HFFc6 (cell line): ENCODE results near the gene RALGPS2. TPM values are rescaled to one million over a fixed set of nuclear protein-coding genes. Genes with fewer than 3 reads are reported as not detected.

ENCODE experiments used
- DNase-seq: peaks from one replicate; pipeline ENCODE4 v3.0.0-alpha.2; 2018
- H3K27ac Mint-ChIP-seq: 2 replicates; pipeline ENCODE4 v1.8.0; 2020; ENCODE audit warnings: mild to moderate bottlenecking, mixed read lengths
- H3K27me3 Mint-ChIP-seq: 2 replicates; pipeline ENCODE4 v1.8.0; 2021; ENCODE audit warnings: mild to moderate bottlenecking, moderate library complexity, mixed read lengths; ENCODE audit not compliant: insufficient read depth
- H3K36me3 Mint-ChIP-seq: 2 replicates; pipeline ENCODE4 v1.8.0; 2021; ENCODE audit warnings: low read depth, mixed read lengths
- H3K4me1 Mint-ChIP-seq: 2 replicates; pipeline ENCODE4 v1.8.0; 2020; ENCODE audit warnings: low read depth, mixed read lengths
- H3K4me3 Mint-ChIP-seq: 2 replicates; pipeline ENCODE4 v1.8.0; 2020; ENCODE audit warnings: mild to moderate bottlenecking, moderate library complexity, mixed read lengths
- H3K9me3 Mint-ChIP-seq: 2 replicates; pipeline ENCODE4 v1.8.0; 2020; ENCODE audit warnings: mild to moderate bottlenecking, mixed read lengths
- total RNA-seq, 6 experiments: library from RNA; stranded (reverse); fragmentation: NEBNext Ultra II Directional; extraction: Animal tissue kit (Norgen Biotek cat#: 25700); gene quantifications; 2 replicates in 1 of 6; 3 replicates in 5 of 6; pipeline ENCODE4 v1.2.3, GENCODE V29; 2021
- TF ChIP-seq, protein P1 (sequence below): fragments of 200-600 bp; sonication (generic); IDR thresholded peaks from 2 replicates; pipeline ENCODE4 v1.5.0; 2021; ENCODE audit warnings: antibody characterized with exemption, mild to moderate bottlenecking

Gene RALGPS2
- total RNA-seq, 6 experiments from 2014 or later = 41.5 to 59.2 (median 48.9) TPM

DNA sequence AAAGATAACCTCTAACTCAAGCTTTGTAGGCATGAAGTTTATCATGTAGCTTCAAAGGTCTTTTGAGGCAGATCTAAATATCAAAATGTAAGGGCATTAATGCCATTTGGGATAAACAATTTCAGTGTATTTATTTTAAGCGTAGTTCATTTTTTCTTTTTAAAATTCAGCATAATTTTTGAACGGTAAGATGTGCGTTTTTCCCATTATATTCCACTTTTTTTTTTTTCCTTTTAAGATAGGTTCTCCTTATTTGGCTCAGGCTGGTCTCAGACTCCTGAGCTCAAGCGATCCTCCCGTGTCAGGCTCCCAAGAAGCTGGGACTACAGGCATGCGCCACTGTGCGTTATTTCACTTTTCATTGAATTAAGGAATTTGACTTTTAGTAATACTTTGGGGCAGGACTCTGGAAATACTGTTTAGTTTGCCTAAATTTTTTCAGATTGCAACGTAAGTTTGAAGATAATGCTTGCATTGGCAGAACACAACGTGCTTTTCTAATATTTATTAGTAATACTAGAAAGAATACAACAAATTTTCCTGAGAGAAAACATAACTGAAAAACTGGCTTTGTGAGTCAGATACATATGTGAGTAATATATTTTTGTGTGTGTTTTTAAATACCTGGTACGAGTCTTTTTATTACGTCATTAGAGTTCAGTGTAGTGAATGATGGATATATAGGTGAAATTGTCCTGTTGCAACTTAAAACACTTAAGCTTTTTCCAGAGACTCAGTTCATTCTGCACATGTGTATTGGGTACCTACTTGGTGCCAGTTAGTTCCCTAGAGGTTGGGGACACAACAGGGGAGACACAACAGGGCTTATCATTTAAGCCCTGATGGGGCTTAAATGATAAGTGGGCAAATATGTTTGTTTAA, 2.2 kb downstream of the RALGPS2 start:
- Mint-ChIP-seq H3K4me3 (peak overlapping the region; percentile 93), H3K27ac (peak overlapping the region; percentile 82; the same call in 1 of the 2 replicates), H3K36me3 (peaks cover 34% of the 10 kb centered on the region), H3K4me1 (peaks cover 60% of the 10 kb centered on the region), H3K9me3 (peaks cover 9% of the 10 kb centered on the region), H3K27me3 (no peaks in the 10 kb centered on the region; the same call in 1 of the 2 replicates)
- TF ChIP-seq, protein P1, sequence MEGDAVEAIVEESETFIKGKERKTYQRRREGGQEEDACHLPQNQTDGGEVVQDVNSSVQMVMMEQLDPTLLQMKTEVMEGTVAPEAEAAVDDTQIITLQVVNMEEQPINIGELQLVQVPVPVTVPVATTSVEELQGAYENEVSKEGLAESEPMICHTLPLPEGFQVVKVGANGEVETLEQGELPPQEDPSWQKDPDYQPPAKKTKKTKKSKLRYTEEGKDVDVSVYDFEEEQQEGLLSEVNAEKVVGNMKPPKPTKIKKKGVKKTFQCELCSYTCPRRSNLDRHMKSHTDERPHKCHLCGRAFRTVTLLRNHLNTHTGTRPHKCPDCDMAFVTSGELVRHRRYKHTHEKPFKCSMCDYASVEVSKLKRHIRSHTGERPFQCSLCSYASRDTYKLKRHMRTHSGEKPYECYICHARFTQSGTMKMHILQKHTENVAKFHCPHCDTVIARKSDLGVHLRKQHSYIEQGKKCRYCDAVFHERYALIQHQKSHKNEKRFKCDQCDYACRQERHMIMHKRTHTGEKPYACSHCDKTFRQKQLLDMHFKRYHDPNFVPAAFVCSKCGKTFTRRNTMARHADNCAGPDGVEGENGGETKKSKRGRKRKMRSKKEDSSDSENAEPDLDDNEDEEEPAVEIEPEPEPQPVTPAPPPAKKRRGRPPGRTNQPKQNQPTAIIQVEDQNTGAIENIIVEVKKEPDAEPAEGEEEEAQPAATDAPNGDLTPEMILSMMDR = no peak
- no peak for DNase-seq

DNA sequence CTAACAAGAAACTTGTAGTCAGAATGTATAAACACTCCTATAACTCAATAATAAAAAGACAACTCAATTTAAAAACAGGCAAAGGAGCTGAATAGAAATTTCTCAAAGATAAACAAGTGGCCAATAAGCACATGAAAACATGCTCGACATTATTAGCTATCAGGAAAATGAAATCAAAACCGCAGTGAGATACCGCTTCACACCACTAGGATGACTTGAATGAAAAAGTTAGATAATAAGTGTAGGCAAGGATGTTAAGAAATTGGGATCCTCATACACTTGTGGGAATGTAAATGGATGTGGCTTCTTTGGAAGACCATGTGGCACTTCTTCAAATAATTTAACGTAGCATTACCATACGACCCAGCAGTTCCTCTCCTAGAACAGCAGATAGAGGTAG, 8.9 kb downstream of the RALGPS2 start:
- Mint-ChIP-seq H3K27me3 (no peaks in the 10 kb centered on the region), H3K9me3 (peaks cover 9% of the 10 kb centered on the region), H3K4me1 (peaks cover 31% of the 10 kb centered on the region), H3K36me3 (peaks cover 42% of the 10 kb centered on the region), H3K27ac (no peak overlapping the region), H3K4me3 (no peak overlapping the region)
- DNase-seq = no peak
- TF ChIP-seq, protein P1 = peak; percentile 68

DNA sequence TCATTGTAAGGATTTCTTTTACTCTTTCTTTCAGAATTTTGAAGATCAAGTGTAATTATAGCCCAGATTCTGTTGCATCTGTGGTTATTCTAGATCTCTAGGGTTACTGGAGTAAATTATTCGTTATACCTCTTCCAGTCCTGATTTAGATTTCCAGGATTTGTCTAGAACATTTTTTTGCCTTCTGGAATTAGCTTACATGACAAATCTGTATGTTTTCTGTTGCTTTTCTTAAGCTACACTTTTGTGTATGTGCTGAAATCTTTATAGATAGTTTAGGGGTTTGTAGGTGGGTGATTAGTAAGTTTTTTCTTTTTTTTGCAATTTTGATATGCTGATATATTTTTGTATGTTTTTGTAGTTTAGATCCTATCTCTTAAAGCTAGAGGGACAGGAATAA, 13.7 kb downstream of the RALGPS2 start:
- TF ChIP-seq, protein P1 = no peak
- H3K36me3 Mint-ChIP-seq = peaks cover 46% of the 10 kb centered on the region
- DNase-seq = no peak
- H3K9me3 Mint-ChIP-seq = no peaks in the 10 kb centered on the region; the same call in 1 of the 2 replicates
- H3K4me1 Mint-ChIP-seq = peaks cover 30% of the 10 kb centered on the region
- H3K27ac Mint-ChIP-seq = no peak overlapping the region
- no peak overlapping the region for H3K4me3 Mint-ChIP-seq
- no peaks in the 10 kb centered on the region for H3K27me3 Mint-ChIP-seq

DNA sequence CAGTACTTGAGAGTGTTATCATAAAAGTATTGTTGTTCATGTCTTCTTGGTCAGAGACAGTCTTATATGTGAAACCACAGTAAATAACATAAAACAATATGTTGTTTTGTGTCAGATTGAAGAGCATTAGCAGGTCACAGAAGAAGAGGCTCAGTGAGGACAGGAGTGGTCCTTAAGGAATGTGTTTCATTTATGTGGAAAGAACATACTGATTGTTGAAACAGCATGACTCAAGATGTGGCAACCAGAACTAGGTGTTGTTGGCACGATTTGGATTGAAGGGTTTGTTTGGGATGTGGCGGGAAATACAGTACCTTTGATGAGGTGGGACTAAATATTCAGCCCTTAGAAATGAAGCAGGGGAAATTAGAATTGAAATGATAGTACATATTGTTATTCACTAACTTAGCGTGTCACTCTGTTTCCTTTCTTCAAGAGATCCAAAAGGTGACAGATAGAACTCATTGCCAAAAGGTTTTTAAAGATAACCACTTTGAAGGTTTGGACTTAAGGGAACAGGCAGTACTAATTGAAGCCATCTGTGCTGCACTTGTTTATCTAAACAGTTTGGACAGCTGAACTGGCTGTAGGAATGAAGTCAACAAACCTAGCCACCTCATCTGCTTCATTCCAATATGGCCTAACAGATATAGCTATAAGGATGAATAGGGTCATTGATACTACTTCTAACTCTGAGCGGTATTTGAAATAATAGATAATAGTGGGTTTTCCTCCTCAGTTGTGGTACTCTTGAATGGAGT, 14.4 kb downstream of the RALGPS2 start:
- H3K27me3 Mint-ChIP-seq = no peaks in the 10 kb centered on the region
- no peak overlapping the region for H3K4me3 Mint-ChIP-seq
- H3K36me3 Mint-ChIP-seq = peaks cover 47% of the 10 kb centered on the region
- peak; percentile 22 for DNase-seq
- TF ChIP-seq, protein P1 = no peak
- H3K9me3 Mint-ChIP-seq = no peaks in the 10 kb centered on the region; the same call in 1 of the 2 replicates
- H3K27ac Mint-ChIP-seq = peak overlapping the region; percentile 12; the same call in 1 of the 2 replicates
- H3K4me1 Mint-ChIP-seq = peaks cover 24% of the 10 kb centered on the region

DNA sequence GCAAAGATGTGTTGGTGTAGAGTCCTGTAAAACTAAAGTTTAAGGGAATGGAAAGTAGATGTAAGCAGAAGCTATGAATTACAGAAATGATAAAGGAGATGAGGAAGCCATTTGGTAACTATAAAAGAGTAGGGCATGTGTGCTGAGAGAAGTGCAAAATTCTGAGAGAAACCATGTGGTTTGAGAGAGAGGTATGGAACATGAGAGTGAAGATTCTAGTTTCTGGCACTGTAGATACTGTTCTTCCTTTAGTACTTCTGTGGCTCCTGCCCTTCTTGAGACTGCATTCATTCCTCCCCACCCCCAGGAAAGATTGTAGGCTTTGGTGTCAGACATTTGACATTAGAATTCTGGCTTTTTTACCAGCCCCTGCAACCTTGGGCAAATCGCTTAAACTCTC, 15.4 kb downstream of the RALGPS2 start:
- Mint-ChIP-seq H3K27ac (no peak overlapping the region), H3K4me3 (no peak overlapping the region), H3K9me3 (no peaks in the 10 kb centered on the region; the same call in 1 of the 2 replicates), H3K36me3 (peaks cover 53% of the 10 kb centered on the region), H3K4me1 (peaks cover 22% of the 10 kb centered on the region), H3K27me3 (no peaks in the 10 kb centered on the region)
- no peak for DNase-seq
- TF ChIP-seq, protein P1 = no peak
